ENCODE measurements around the gene BARD1.
"Not testable (repeated sequence)": the region's sequence is repeated elsewhere in the genome, so short reads cannot be mapped to it uniquely, and the experiment has no call there.

The BARD1 gene

GRCh38 chr2:214753455-214753854 lies 56.0 kb downstream of the BARD1 start:
- DNase-seq = no peak

GRCh38 chr2:214750529-214750928 lies 59.0 kb downstream of the BARD1 start:
- no peak for DNase-seq

GRCh38 chr2:214747992-214748391 lies 61.5 kb downstream of the BARD1 start:
- no peak for DNase-seq

- no peak for DNase-seq
These were observed 67.4 kb downstream of the BARD1 start for GRCh38 chr2:214742119-214742518.

GRCh38 chr2:214740867-214741395 lies 68.6 kb downstream of the BARD1 start:
- DNase-seq = no peak

- DNase-seq = no peak
These were observed 72.3 kb downstream of the BARD1 start for GRCh38 chr2:214737188-214737587.

- no peak for DNase-seq
These were observed 78.6 kb downstream of the BARD1 start for GRCh38 chr2:214730800-214731407.

- DNase-seq = no peak
These were observed 79.2 kb downstream of the BARD1 start for GRCh38 chr2:214730248-214730647.

- no peak for DNase-seq
These were observed 84.7 kb downstream of the BARD1 start for GRCh38 chr2:214724741-214725140.

GRCh38 chr2:214717837-214718236 lies 91.6 kb downstream of the BARD1 start:
- not testable (repeated sequence) for DNase-seq

- no peak for DNase-seq
These were observed 92.5 kb downstream of the BARD1 start for GRCh38 chr2:214716811-214717560.

- DNase-seq = no peak
These were observed 94.5 kb downstream of the BARD1 start for GRCh38 chr2:214715025-214715424.

- no peak for DNase-seq
These were observed 96.2 kb downstream of the BARD1 start for GRCh38 chr2:214713080-214713830.

- DNase-seq = no peak
These were observed 98.8 kb downstream of the BARD1 start for GRCh38 chr2:214710729-214711128.

- DNase-seq = no peak
These were observed 102.5 kb downstream of the BARD1 start for GRCh38 chr2:214706986-214707385.

GRCh38 chr2:214699236-214699635 lies 110.2 kb downstream of the BARD1 start:
- DNase-seq = no peak

GRCh38 chr2:214696681-214697080 lies 112.8 kb downstream of the BARD1 start:
- no peak for DNase-seq

GRCh38 chr2:214695789-214696188 lies 113.7 kb downstream of the BARD1 start:
- DNase-seq = no peak

GRCh38 chr2:214683557-214683956 lies 125.9 kb downstream of the BARD1 start:
- not testable (repeated sequence) for DNase-seq

GRCh38 chr2:214679736-214680135 lies 129.7 kb downstream of the BARD1 start:
- DNase-seq = no peak

- DNase-seq = no peak
These were observed 132.9 kb downstream of the BARD1 start for GRCh38 chr2:214676421-214677089.

Measured in activated CD8-positive, alpha-beta memory T cell treated with anti-CD3 and anti-CD28 coated beads, Interleukin-2, amount 50 U/mL, for 48 hours (primary cell).